Karpas-422 (cell line): ENCODE measurements around the gene GIMAP5. TPM values are rescaled to one million over a fixed set of nuclear protein-coding genes. Genes with fewer than 3 reads are reported as not detected.

ENCODE experiments used
- DNase-seq: peaks from one replicate; pipeline ENCODE4 v3.0.0-alpha.2; 2015
- H2AFZ ChIP-seq: fragments of 200-600 bp; sonication (generic); 2 replicates; pipeline ENCODE4 v1.6.1; 2014; ENCODE audit warnings: antibody characterized with exemption, low read length, mixed read lengths
- H3K27ac ChIP-seq: fragments of 200-600 bp; sonication (generic); 2 replicates; pipeline ENCODE4 v1.5.1; 2014; ENCODE audit warnings: mild to moderate bottlenecking, low read length, moderate library complexity
- H3K27me3 ChIP-seq: fragments of 200-600 bp; sonication (generic); 2 replicates; pipeline ENCODE4 v1.6.1; 2014; ENCODE audit warnings: low read length, mixed read lengths
- H3K36me3 ChIP-seq: fragments of 200-600 bp; sonication (generic); 2 replicates; pipeline ENCODE4 v1.6.1; 2014; ENCODE audit warnings: low read length, mixed read lengths; ENCODE audit not compliant: insufficient read depth
- H3K4me1 ChIP-seq: fragments of 200-600 bp; sonication (generic); 2 replicates; pipeline ENCODE4 v1.6.1; 2014; ENCODE audit warnings: mild to moderate bottlenecking, low read length, mixed read lengths
- H3K4me2 ChIP-seq: fragments of 200-600 bp; sonication (generic); 2 replicates; pipeline ENCODE4 v1.6.1; 2014; ENCODE audit warnings: low read length, low read depth, mild to moderate bottlenecking; ENCODE audit not compliant: poor library complexity, severe bottlenecking
- H3K4me3 ChIP-seq: fragments of 200-600 bp; sonication (generic); 2 replicates; pipeline ENCODE4 v1.5.1; 2014; ENCODE audit warnings: mild to moderate bottlenecking, antibody characterized with exemption, low read length, mixed read lengths
- H3K79me2 ChIP-seq: fragments of 200-600 bp; sonication (generic); 2 replicates; pipeline ENCODE4 v1.6.1; 2014; ENCODE audit warnings: mild to moderate bottlenecking, low read length, mixed read lengths
- H3K9ac ChIP-seq: fragments of 200-600 bp; sonication (generic); 2 replicates; pipeline ENCODE4 v1.6.0; 2014; ENCODE audit warnings: low read length
- H3K9me2 ChIP-seq: fragments of 200-600 bp; sonication (generic), shearing (Covaris generic); replicated peaks from 2 replicates; pipeline ENCODE4 v1.6.0; 2014; ENCODE audit warnings: mild to moderate bottlenecking, low read length, moderate library complexity; ENCODE audit not compliant: insufficient read depth
- H3K9me3 ChIP-seq: fragments of 300-700, 200-600 bp; sonication (generic); 2 replicates; pipeline ENCODE4 v1.6.1; 2014; ENCODE audit warnings: low read length, mixed read lengths
- H4K20me1 ChIP-seq: fragments of 200-600 bp; sonication (generic); 2 replicates; pipeline ENCODE4 v1.6.1; 2014; ENCODE audit warnings: mild to moderate bottlenecking, antibody characterized with exemption, low read length, low read depth; ENCODE audit not compliant: insufficient read depth
- total RNA-seq: library from RNA; depleted of rRNA; stranded (reverse); fragments of >200 nt; shearing (Covaris generic); gene quantifications from 2 replicates; pipeline ENCODE4 v1.2.3, GENCODE V29; 2014; ENCODE audit warnings: low replicate concordance; rRNA removed

GIMAP5 gene
- total RNA-seq, 1 experiment from 2014 or later = not detected

- H2AFZ ChIP-seq = no peak overlapping the region
- H3K9ac ChIP-seq = no peak overlapping the region
- no peaks in the 10 kb centered on the region for H3K9me3 ChIP-seq
Observed at GRCh38 chr7:150791746-150792452, 54.7 kb downstream of the GIMAP5 start.

More at GRCh38 chr7:150791746-150792452, 54.7 kb downstream of the GIMAP5 start:
- DNase-seq = no peak
- Histone ChIP-seq H3K79me2 (no peaks in the 10 kb centered on the region), H3K36me3 (no peaks in the 10 kb centered on the region), H3K4me2 (no peak overlapping the region), H3K27me3 (no peaks in the 10 kb centered on the region), H3K4me3 (no peak overlapping the region), H4K20me1 (no peaks in the 10 kb centered on the region), H3K4me1 (peaks cover 5% of the 10 kb centered on the region; the same call in 1 of the 2 replicates), H3K27ac (no peak overlapping the region), H3K9me2 (no peaks in the 10 kb centered on the region)

Other genes starting within 250 kb of the GIMAP5 start
- not detected in 2 replicates for gene GIMAP7, start 222.5 kb upstream of the GIMAP5 start, total RNA-seq
- not detected in 2 replicates for gene GIMAP4, start 170.0 kb upstream of the GIMAP5 start, total RNA-seq
- gene GIMAP6, start 105.0 kb upstream of the GIMAP5 start, total RNA-seq = not detected in 2 replicates
- 1.0 and 1.3 TPM in 2 replicates for gene GIMAP2, start 51.7 kb upstream of the GIMAP5 start, total RNA-seq
- gene GIMAP1, start 20.8 kb upstream of the GIMAP5 start, total RNA-seq = 0.07 TPM in 1 of 2 replicates, not detected in the other
- gene TMEM176B, start 62.9 kb downstream of the GIMAP5 start, total RNA-seq = not detected in 2 replicates
- gene TMEM176A, start 63.4 kb downstream of the GIMAP5 start, total RNA-seq = not detected in 2 replicates
- gene AOC1, start 115.1 kb downstream of the GIMAP5 start, total RNA-seq = not detected in 2 replicates
- 0.11 and 0.22 TPM in 2 replicates for gene KCNH2, start 240.9 kb downstream of the GIMAP5 start, total RNA-seq